H1 (cell line): Measurements from ENCODE around the gene ATP6V1G3. TPM values are rescaled to one million over a fixed set of nuclear protein-coding genes. Genes with fewer than 3 reads are reported as not detected.

ENCODE experiments used
- CTCF ChIA-PET: fragments of 300-600 bp; sonication (Branson Sonifier 250); formaldehyde crosslinking; loops from one replicate; lab custom pipeline; 2021; ENCODE audit not compliant: partially characterized antibody; lab: Charles Lee
- POLR2A ChIA-PET: fragments of 300-600 bp; sonication (Branson Sonifier 250); formaldehyde crosslinking; loops from one replicate; lab custom pipeline; 2021; ENCODE audit warnings: inconsistent platforms; ENCODE audit not compliant: partially characterized antibody; lab: Charles Lee
- DNase-seq, 2 experiments: peaks; one replicate each; pipeline versions ENCODE4 v3.0.0 to v3.0.0-alpha.2; 2010 to 2022; ENCODE audit warnings: low spot score in 2 of 2, low read depth in 1 of 2, mixed read lengths in 1 of 2
- FAIRE-seq: peaks from 2 replicates; lab custom pipeline; 2011; peaks lifted over from hg19 to GRCh38; lab: Jason Lieb, UNC
- H2AFZ ChIP-seq: 2 replicates; pipeline ENCODE4 v1.8.1; 2012; ENCODE audit warnings: low read length, inconsistent platforms
- H2AK5ac ChIP-seq: 2 replicates; pipeline ENCODE4 v1.6.1; 2013; ENCODE audit warnings: low read depth, low read length
- H2BK120ac ChIP-seq: replicated peaks from 2 replicates; pipeline ENCODE3; 2013; ENCODE audit warnings: low read depth, low read length, inconsistent platforms
- H2BK12ac ChIP-seq: 2 replicates; pipeline ENCODE4 v1.6.1; 2013; ENCODE audit warnings: low read depth, low read length
- H2BK15ac ChIP-seq: 2 replicates; pipeline ENCODE4 v1.6.1; 2013; ENCODE audit warnings: low read length
- H2BK20ac ChIP-seq: 2 replicates; pipeline ENCODE4 v1.6.1; 2013; ENCODE audit warnings: low read length
- H2BK5ac ChIP-seq: 2 replicates; pipeline ENCODE4 v1.6.1; 2013; ENCODE audit warnings: low read depth, low read length
- H3K14ac ChIP-seq: 2 replicates; pipeline ENCODE4 v1.6.1; 2013; ENCODE audit warnings: inconsistent platforms; ENCODE audit not compliant: insufficient read length
- H3K18ac ChIP-seq: 2 replicates; pipeline ENCODE4 v1.6.1; 2013; ENCODE audit warnings: low read length; ENCODE audit errors: extremely low read depth
- H3K23ac ChIP-seq: 2 replicates; pipeline ENCODE4 v1.6.1; 2013; ENCODE audit warnings: inconsistent platforms; ENCODE audit not compliant: insufficient read length
- H3K23me2 ChIP-seq: 2 replicates; pipeline ENCODE4 v1.6.1; 2013; ENCODE audit warnings: low read depth, low read length
- H3K27ac ChIP-seq: 2 replicates; pipeline ENCODE4 v1.6.1; 2011; ENCODE audit warnings: low read depth, low read length, inconsistent platforms
- H3K27me3 ChIP-seq, 4 experiments: replicated peaks in 1 of 4; 1 replicate in 1 of 4; 2 replicates in 3 of 4; pipeline versions ENCODE4 v1.6.1 to v1.8.1; 2011 to 2013; ENCODE audit warnings: low read length in 3 of 4, mild to moderate bottlenecking in 3 of 4, inconsistent platforms in 2 of 4, mixed read lengths in 2 of 4, moderate library complexity in 1 of 4; ENCODE audit not compliant: control insufficient read depth in 3 of 4, insufficient read depth in 3 of 4; ENCODE audit errors: extremely low read depth in 1 of 4
- H3K36me3 ChIP-seq, 4 experiments: 2 replicates each; pipeline versions ENCODE4 v1.6.1 to v1.8.1; 2011 to 2013; ENCODE audit warnings: mild to moderate bottlenecking in 4 of 4, low read length in 3 of 4, moderate library complexity in 2 of 4, control low read depth in 1 of 4, inconsistent platforms in 1 of 4; ENCODE audit not compliant: insufficient read depth in 4 of 4, control insufficient read depth in 2 of 4
- H3K4ac ChIP-seq: replicated peaks from 2 replicates; pipeline ENCODE3; 2013; ENCODE audit warnings: low read length, low read depth, mixed read lengths, inconsistent platforms; ENCODE audit not compliant: insufficient read length
- H3K4me1 ChIP-seq, 4 experiments: replicated peaks in 1 of 4; 1 replicate in 1 of 4; 2 replicates in 3 of 4; pipeline versions ENCODE4 v1.6.1 to v1.8.1; 2011 to 2013; ENCODE audit warnings: low read length in 3 of 4, inconsistent platforms in 2 of 4, mixed read lengths in 1 of 4; ENCODE audit not compliant: insufficient read depth in 4 of 4, control insufficient read depth in 3 of 4
- H3K4me2 ChIP-seq, 2 experiments: 2 replicates each; pipeline versions ENCODE4 v1.6.1 to v1.8.1; 2011 to 2013; ENCODE audit warnings: low read depth in 2 of 2, low read length in 2 of 2, control low read depth in 1 of 2, inconsistent platforms in 1 of 2, mild to moderate bottlenecking in 1 of 2; ENCODE audit not compliant: insufficient read depth in 1 of 2
- H3K4me3 ChIP-seq, 4 experiments: fragments of 200-600, 300-600 bp in 1 of 4; sonication (generic), shearing (Covaris generic), sonication (Bioruptor Twin) in 1 of 4; 2 replicates each; pipeline versions ENCODE4 v1.5.1 to v1.8.1; 2011 to 2016; ENCODE audit warnings: low read length in 4 of 4, low read depth in 3 of 4, control low read depth in 2 of 4, inconsistent platforms in 2 of 4, mild to moderate bottlenecking in 2 of 4, mixed read lengths in 1 of 4, moderate library complexity in 1 of 4; ENCODE audit not compliant: insufficient read depth in 2 of 4; ENCODE audit errors: extremely low read depth in 1 of 4
- H3K56ac ChIP-seq: replicated peaks from 2 replicates; pipeline ENCODE3; 2013; ENCODE audit warnings: low read depth, mild to moderate bottlenecking, mixed read lengths, low read length, inconsistent platforms; ENCODE audit not compliant: insufficient read length
- H3K79me1 ChIP-seq: 2 replicates; pipeline ENCODE4 v1.6.1; 2013; ENCODE audit warnings: low read depth, low read length, control low read depth
- H3K79me2 ChIP-seq, 2 experiments: 2 replicates each; pipeline versions ENCODE4 v1.6.1 to v1.8.1; 2012 to 2013; ENCODE audit warnings: low read length in 2 of 2, mild to moderate bottlenecking in 2 of 2, inconsistent platforms in 1 of 2; ENCODE audit not compliant: insufficient read depth in 2 of 2, control insufficient read depth in 1 of 2
- H3K9ac ChIP-seq, 4 experiments: replicated peaks in 1 of 4; 1 replicate in 1 of 4; 2 replicates in 3 of 4; pipeline versions ENCODE4 v1.6.1 to v1.8.1; 2011 to 2013; ENCODE audit warnings: low read depth in 3 of 4, low read length in 3 of 4, control low read depth in 2 of 4, mild to moderate bottlenecking in 2 of 4, moderate library complexity in 2 of 4, inconsistent platforms in 1 of 4; ENCODE audit errors: extremely low read depth in 1 of 4
- H3K9me3 ChIP-seq, 2 experiments: 2 replicates each; pipeline versions ENCODE4 v1.6.1 to v1.8.1; 2012 to 2013; ENCODE audit warnings: mild to moderate bottlenecking in 2 of 2, moderate library complexity in 2 of 2, control low read depth in 1 of 2, inconsistent platforms in 1 of 2, low read depth in 1 of 2, low read length in 1 of 2, mixed read lengths in 1 of 2; ENCODE audit not compliant: insufficient read depth in 2 of 2
- H4K20me1 ChIP-seq, 2 experiments: replicated peaks in 1 of 2; 2 replicates each; pipeline versions ENCODE3 to v1.8.1; 2011 to 2013; ENCODE audit warnings: inconsistent platforms in 2 of 2, low read length in 2 of 2, mild to moderate bottlenecking in 1 of 2; ENCODE audit not compliant: insufficient read depth in 2 of 2, control insufficient read depth in 1 of 2
- H4K5ac ChIP-seq: 2 replicates; pipeline ENCODE4 v1.6.1; 2013; ENCODE audit warnings: low read length, low read depth, mixed read lengths, inconsistent platforms; ENCODE audit not compliant: insufficient read length
- H4K8ac ChIP-seq: 2 replicates; pipeline ENCODE4 v1.8.0; 2013; ENCODE audit warnings: mild to moderate bottlenecking, moderate library complexity, low read length, inconsistent platforms; ENCODE audit not compliant: insufficient read depth; ENCODE audit errors: extremely low read depth
- H4K91ac ChIP-seq: replicated peaks from 2 replicates; pipeline ENCODE3; 2013; ENCODE audit warnings: low read length, mixed read lengths, inconsistent platforms; ENCODE audit not compliant: insufficient read length
- SP4 ChIP-seq: IDR thresholded peaks from 2 replicates; pipeline ENCODE4 v1.6.1; 2012; ENCODE audit warnings: low read length, inconsistent platforms
- SRF ChIP-seq: IDR thresholded peaks from 2 replicates; pipeline ENCODE4 v1.6.1; 2011; ENCODE audit warnings: mild to moderate bottlenecking, low read depth, low read length, moderate library complexity
- WGBS, 2 experiments: shearing (Covaris generic) in 1 of 2; methylation state at CpG; one replicate each; pipeline versions ENCODE4 v1.1.6 to v1.1.7; 2013 to 2015; ENCODE audit warnings: low lambda C conversion rate in 2 of 2, mixed read lengths in 2 of 2, inconsistent platforms in 1 of 2, low coverage in 1 of 2, missing lambda C conversion rate in 1 of 2; ENCODE audit not compliant: insufficient replicate concordance in 2 of 2, insufficient coverage in 1 of 2, insufficient read length in 1 of 2; ENCODE audit errors: extremely low coverage in 1 of 2, missing lambda C conversion rate in 1 of 2; 5-methylcytosine and 5-hydroxymethylcytosine counted together
- polyA plus RNA-seq, 7 experiments: library from polyadenylated mRNA; depleted of rRNA in 3 of 7; stranded (reverse) in 5 of 7; unstranded in 2 of 7; fragments of >200 nt in 5 of 7; fragments of 200-250 nt in 2 of 7; gene quantifications; 1 replicate in 5 of 7; 2 replicates in 1 of 7; 4 replicates in 1 of 7; pipeline versions ENCODE4 v1.2.1 to v1.2.3, GENCODE V29; 2011 to 2013; ENCODE audit warnings: missing spikeins in 2 of 7, mixed read lengths in 2 of 7
- total RNA-seq: library from RNA; stranded (reverse); fragmentation: NEBNext Ultra II Directional; extraction: Animal tissue kit (Norgen Biotek cat#: 25700); gene quantifications from 2 replicates; pipeline ENCODE4 v1.2.1, GENCODE V29; 2021

Gene ATP6V1G3
- total and polyA plus RNA-seq, 2 of the 8 experiments (the other 6 are each of a cell fraction or from before 2014, with no cell fraction given): not detected

- H3K4me2 ChIP-seq: no peak overlapping the region
- no peak overlapping the region for H2BK20ac ChIP-seq
- no peak overlapping the region for H4K91ac ChIP-seq
- no peak overlapping the region for H2AFZ ChIP-seq
- H4K5ac ChIP-seq: no peak overlapping the region
- no peak overlapping the region for H2BK120ac ChIP-seq
- no peak overlapping the region for H3K18ac ChIP-seq
- H3K27me3 ChIP-seq: no peaks in the 10 kb centered on the region
- H4K20me1 ChIP-seq: no peaks in the 10 kb centered on the region
- H2BK15ac ChIP-seq: no peak overlapping the region
- no peak overlapping the region for H4K8ac ChIP-seq
- 96% methylated on average over 1 of the region's 1 CpG; no CpG with 5 or more reads in 1 of the 2 experiments for WGBS, 2 experiments
- H3K9me3 ChIP-seq: no peaks in the 10 kb centered on the region
- no peaks in the 10 kb centered on the region for H3K79me2 ChIP-seq
- no peaks in the 10 kb centered on the region for H3K4me1 ChIP-seq
- H3K14ac ChIP-seq: no peak overlapping the region
- no peaks in the 10 kb centered on the region; the same call in 1 of the 2 replicates for H3K23me2 ChIP-seq
- H2BK12ac ChIP-seq: no peak overlapping the region
- FAIRE-seq: no peak
- no peaks in the 10 kb centered on the region for H3K79me1 ChIP-seq
- H2AK5ac ChIP-seq: no peak overlapping the region
- no peak overlapping the region for H3K27ac ChIP-seq
- H3K4ac ChIP-seq: no peak overlapping the region
- H3K56ac ChIP-seq: no peak overlapping the region
- no peak overlapping the region for H2BK5ac ChIP-seq
- no peak overlapping the region for H3K9ac ChIP-seq
- POLR2A ChIA-PET: no interaction called here
- no peak for DNase-seq
- H3K4me3 ChIP-seq: no peak overlapping the region
- CTCF ChIA-PET: interaction anchor here (0.7 kb wide), 1 partner anchor 24 kb away, joined by 3 read pairs; the partner anchor contains the start of gene ATP6V1G3
- H3K36me3 ChIP-seq: no peaks in the 10 kb centered on the region
- H3K23ac ChIP-seq: no peak overlapping the region
- TF ChIP-seq SRF (no peak), SP4 (no peak)
Observed at GRCh38 chr1:198564716-198565115, 24.2 kb upstream of the ATP6V1G3 start.
